Natural killer cell (primary cell): ENCODE measurements around the gene MTIF3. TPM values are rescaled to one million over a fixed set of nuclear protein-coding genes. Genes with fewer than 3 reads are reported as not detected.
A peak's percentile ranks its signal among the peaks of the same experiment; 100 is the strongest.

Experiments used
- ATAC-seq, 3 donors: fragments of 150-1000 bp in 2 of 3; fragments of 200-7000 bp in 1 of 3; cut with Tn5 transposase; 1 replicate in 1 of 3; 2 replicates in 2 of 3; pipeline ENCODE4 v1.10.0; 2021; ENCODE audit warnings: mild to moderate bottlenecking in 2 of 3, moderate library complexity in 2 of 3
- DNase-seq, 2 donors: peaks; one replicate each; pipeline versions ENCODE4 v3.0.0 to v3.0.0-alpha.2; 2013 to 2021; ENCODE audit warnings: mixed read lengths in 1 of 2
- H3K27ac ChIP-seq: one replicate; pipeline ENCODE4 v1.5.1; 2013; ENCODE audit warnings: mild to moderate bottlenecking, low read length
- H3K27me3 ChIP-seq: one replicate; pipeline ENCODE4 v1.6.1; 2013; ENCODE audit warnings: low read length; ENCODE audit not compliant: control insufficient read depth, insufficient read depth
- H3K36me3 ChIP-seq: one replicate; pipeline ENCODE4 v1.6.1; 2013; ENCODE audit warnings: low read length; ENCODE audit not compliant: control insufficient read depth, insufficient read depth
- H3K4me1 ChIP-seq: one replicate; pipeline ENCODE4 v1.6.1; 2013; ENCODE audit warnings: low read length; ENCODE audit not compliant: control insufficient read depth, insufficient read depth
- H3K4me3 ChIP-seq: one replicate; pipeline ENCODE4 v1.5.1; 2013; ENCODE audit warnings: low read length
- H3K9me3 ChIP-seq: one replicate; pipeline ENCODE4 v1.6.1; 2013; ENCODE audit warnings: low read length; ENCODE audit not compliant: control insufficient read depth, insufficient read depth
- H3K27ac Mint-ChIP-seq, 2 donors: one replicate each; pipeline ENCODE4 v1.8.0; 2022; ENCODE audit warnings: mild to moderate bottlenecking in 2 of 2, mixed read lengths in 2 of 2, moderate library complexity in 1 of 2
- H3K27me3 Mint-ChIP-seq, 2 donors: one replicate each; pipeline ENCODE4 v1.8.0; 2022; ENCODE audit warnings: low read depth in 2 of 2, mixed read lengths in 2 of 2
- H3K36me3 Mint-ChIP-seq: one replicate; pipeline ENCODE4 v1.8.0; 2022; ENCODE audit warnings: mixed read lengths
- H3K4me1 Mint-ChIP-seq, 2 donors: one replicate each; pipeline ENCODE4 v1.8.0; 2022; ENCODE audit warnings: mixed read lengths in 2 of 2
- H3K4me3 Mint-ChIP-seq: one replicate; pipeline ENCODE4 v1.8.0; 2022; ENCODE audit warnings: mild to moderate bottlenecking, moderate library complexity, mixed read lengths
- H3K9me3 Mint-ChIP-seq, 2 donors: one replicate each; pipeline ENCODE4 v1.8.0; 2022; ENCODE audit warnings: mixed read lengths in 2 of 2
- CTCF ChIP-seq: fragments of 200-600 bp; IDR thresholded peaks from one replicate; pipeline ENCODE4 v1.8.0; 2022; ENCODE audit warnings: antibody characterized with exemption
- WGBS: methylation state at CpG from one replicate; pipeline ENCODE4 v1.1.7; 2013; ENCODE audit warnings: missing lambda C conversion rate; ENCODE audit not compliant: insufficient coverage; 5-methylcytosine and 5-hydroxymethylcytosine counted together
- intact Hi-C: fragments of 100-400 bp; cut with micrococcal nuclease; formaldehyde crosslinking; loops from one replicate; pipeline ENCODE4 v1.14.2; 2022
- total RNA-seq, 4 donors: library from RNA; stranded (reverse); fragments of 120-200 nt in 1 of 4; gene quantifications; one replicate each; pipeline versions ENCODE4 v1.2.3 to v1.2.4, GENCODE V29; 2013 to 2022

The MTIF3 gene
- total RNA-seq, 3 donors from 2014 or later (not counting 1 experiment from before 2014, with no cell fraction given) = 30.2 to 56.6 (median 36.8) TPM

DNA sequence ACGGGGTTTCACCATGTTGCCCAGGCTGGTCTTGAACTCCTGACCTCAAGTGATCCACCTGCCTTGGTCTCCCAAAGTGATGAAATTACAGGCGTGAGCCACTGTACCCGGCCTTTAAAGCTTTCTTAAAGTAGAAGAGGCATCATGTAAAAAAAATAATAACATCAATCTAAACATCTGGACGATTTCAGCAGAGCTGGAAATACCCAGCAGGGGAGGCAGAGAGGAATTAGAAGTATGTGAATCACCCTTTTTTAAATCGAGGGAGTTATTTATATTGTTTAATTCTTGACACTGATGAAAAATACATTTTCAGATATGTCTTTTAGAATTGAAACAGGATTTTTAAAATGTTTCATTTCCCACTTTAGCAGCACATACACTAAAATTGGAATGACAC, 37.4 kb upstream of the MTIF3 start:
- 87% methylated on average over 3 of the region's 5 CpGs for WGBS

DNA sequence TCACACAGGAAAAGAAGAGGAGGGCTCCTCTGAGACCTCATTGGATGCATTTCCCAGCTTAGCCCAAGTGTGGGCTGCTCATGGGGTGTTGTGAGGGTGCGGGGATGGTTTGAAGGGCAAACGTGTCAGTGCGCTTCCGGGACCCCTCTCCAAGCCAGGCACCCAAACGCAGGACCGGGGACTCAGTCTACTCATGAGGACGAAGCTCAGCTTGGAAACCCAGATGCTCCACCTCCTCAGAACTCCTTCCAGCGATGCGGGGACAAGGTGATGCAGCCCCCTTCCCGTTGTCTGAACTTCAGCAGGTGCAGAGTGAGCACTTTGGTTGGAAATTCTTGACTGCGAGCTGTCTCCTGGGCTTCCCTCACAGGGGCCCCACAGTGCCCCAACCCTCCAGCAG, 33.1 kb upstream of the MTIF3 start:
- no peak overlapping the region for H3K4me3 ChIP-seq
- H3K27ac Mint-ChIP-seq = peak overlapping the region; percentile 68 to 77
- peaks cover 14% of the 10 kb centered on the region for H3K36me3 Mint-ChIP-seq
- ATAC-seq (no peak), DNase-seq (no peak)
- intact Hi-C loops = no loop called here
- TF ChIP-seq CTCF = no peak
- 95% methylated on average over 11 of the region's 11 CpGs for WGBS
- peak overlapping the region; percentile 34 for H3K27ac ChIP-seq
- no peaks in the 10 kb centered on the region for H3K36me3 ChIP-seq
- peaks cover 3% of the 10 kb centered on the region in 2 donors for H3K9me3 Mint-ChIP-seq
- peak overlapping the region; percentile 59 for H3K4me3 Mint-ChIP-seq
- no peaks in the 10 kb centered on the region for H3K27me3 ChIP-seq
- peaks cover 11% of the 10 kb centered on the region for H3K9me3 ChIP-seq
- peaks cover 8 to 13% of the 10 kb centered on the region in 2 donors for H3K4me1 Mint-ChIP-seq
- peaks cover 10% of the 10 kb centered on the region for H3K4me1 ChIP-seq
- H3K27me3 Mint-ChIP-seq = peaks cover 0 to 4% of the 10 kb centered on the region in 2 donors

More for the DNA sequence above, 37.4 kb upstream of the MTIF3 start:
- no peak overlapping the region for H3K27ac ChIP-seq
- no peaks in the 10 kb centered on the region for H3K27me3 ChIP-seq
- Mint-ChIP-seq H3K36me3 (peaks cover 5% of the 10 kb centered on the region), H3K4me1 (peaks cover 6% of the 10 kb centered on the region in 2 donors), H3K4me3 (no peak overlapping the region), H3K27me3 (peaks cover 0 to 4% of the 10 kb centered on the region in 2 donors), H3K27ac (no peak overlapping the region), H3K9me3 (peaks cover 0 to 3% of the 10 kb centered on the region in 2 donors)
- H3K4me3 ChIP-seq = no peak overlapping the region
- ATAC-seq (no peak), DNase-seq (no peak)
- no peak for TF ChIP-seq CTCF
- peaks cover 9% of the 10 kb centered on the region for H3K4me1 ChIP-seq
- peaks cover 4% of the 10 kb centered on the region for H3K9me3 ChIP-seq
- no peaks in the 10 kb centered on the region for H3K36me3 ChIP-seq
- intact Hi-C loops = no loop called here

DNA sequence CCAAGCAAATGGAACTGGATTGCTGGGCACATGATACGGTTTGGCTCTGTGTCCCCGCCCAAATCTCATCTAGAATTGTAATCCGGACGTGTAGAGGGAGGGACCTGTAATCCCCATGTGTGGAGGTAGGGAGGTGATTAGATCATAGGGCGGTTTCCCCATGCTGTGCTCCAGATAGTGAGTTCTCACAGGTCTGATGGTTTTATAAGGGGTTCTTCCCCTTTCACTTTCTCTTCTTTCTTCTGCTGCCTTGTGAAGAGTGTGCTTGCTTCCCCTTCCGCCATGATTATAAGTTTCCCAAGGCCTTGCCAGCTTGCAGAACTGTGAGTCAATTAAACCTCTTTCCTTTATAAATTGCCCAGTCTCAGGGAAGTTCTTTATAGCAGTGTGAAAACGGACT, 32.6 kb upstream of the MTIF3 start:
- Mint-ChIP-seq H3K9me3 (peaks cover 3% of the 10 kb centered on the region in 2 donors), H3K4me3 (peak overlapping the region; percentile 59), H3K4me1 (peaks cover 8 to 13% of the 10 kb centered on the region in 2 donors), H3K27me3 (peaks cover 2 to 4% of the 10 kb centered on the region in 2 donors), H3K36me3 (peaks cover 14% of the 10 kb centered on the region), H3K27ac (peak overlapping the region; percentile 68 to 77)
- H3K27me3 ChIP-seq = no peaks in the 10 kb centered on the region
- H3K9me3 ChIP-seq = peaks cover 11% of the 10 kb centered on the region
- WGBS = 55% methylated on average over 3 of the region's 7 CpGs
- ATAC-seq = peak; percentile 88 to 95 (median 92)
- DNase-seq = peak in 1 of 2 donors; percentile 33
- TF ChIP-seq CTCF = no peak
- no peak overlapping the region for H3K4me3 ChIP-seq
- H3K4me1 ChIP-seq = peaks cover 10% of the 10 kb centered on the region
- intact Hi-C loops = no loop called here
- H3K36me3 ChIP-seq = no peaks in the 10 kb centered on the region
- H3K27ac ChIP-seq = peak overlapping the region; percentile 34

- Mint-ChIP-seq H3K36me3 (peaks cover 14% of the 10 kb centered on the region), H3K27me3 (peaks cover 4 to 8% of the 10 kb centered on the region in 2 donors), H3K4me3 (no peak overlapping the region), H3K4me1 (peaks cover 8 to 13% of the 10 kb centered on the region in 2 donors), H3K27ac (no peak overlapping the region), H3K9me3 (peaks cover 3% of the 10 kb centered on the region in 2 donors)
- TF ChIP-seq CTCF = peak; percentile 36
- WGBS = 77% methylated on average over 11 of the region's 11 CpGs
- H3K4me3 ChIP-seq = no peak overlapping the region
- peaks cover 10% of the 10 kb centered on the region for H3K4me1 ChIP-seq
- H3K27ac ChIP-seq = no peak overlapping the region
- H3K27me3 ChIP-seq = no peaks in the 10 kb centered on the region
- H3K9me3 ChIP-seq = peaks cover 11% of the 10 kb centered on the region
- intact Hi-C loops = no loop called here
- ATAC-seq (peak in 1 of 3 donors; percentile 32), DNase-seq (peak in 1 of 2 donors; percentile 25)
- no peaks in the 10 kb centered on the region for H3K36me3 ChIP-seq
Observed at GRCh38 chr13:27481766-27482165, 31.4 kb upstream of the MTIF3 start.
